Bronchial epithelial cell (primary cell): ENCODE measurements around the gene ASB3. TPM values are rescaled to one million over a fixed set of nuclear protein-coding genes. Genes with fewer than 3 reads are reported as not detected.
"Not testable (repeated sequence)": the region's sequence is repeated elsewhere in the genome, so short reads cannot be mapped to it uniquely, and the experiment has no call there.

Experiments
- DNase-seq: peaks from one replicate; pipeline ENCODE4 v3.0.0-alpha.2; 2010; ENCODE audit warnings: low read depth
- FAIRE-seq: peaks from 2 replicates; lab custom pipeline; 2011; peaks lifted over from hg19 to GRCh38; lab: Jason Lieb, UNC
- H3K27me3 ChIP-seq: 2 replicates; pipeline ENCODE4 v1.5.1; 2011; ENCODE audit warnings: low read length; ENCODE audit not compliant: control insufficient read depth, insufficient read depth
- H3K36me3 ChIP-seq: 2 replicates; pipeline ENCODE4 v1.5.1; 2011; ENCODE audit warnings: low read length; ENCODE audit not compliant: control insufficient read depth, insufficient read depth
- H3K4me3 ChIP-seq: 2 replicates; pipeline ENCODE4 v1.5.1; 2011; ENCODE audit warnings: mild to moderate bottlenecking, low read depth, low read length, control low read depth
- total RNA-seq: library from RNA; depleted of rRNA; stranded (reverse); fragments of >200 nt; gene quantifications from 2 replicates; pipeline ENCODE4 v1.2.1, GENCODE V29; 2014
- TF ChIP-seq, protein P1 (sequence below): IDR thresholded peaks from 2 replicates; pipeline ENCODE4 v1.5.1; 2011; ENCODE audit warnings: mild to moderate bottlenecking, moderate library complexity, low read length, control low read depth, inconsistent platforms; ENCODE audit not compliant: insufficient read depth, severe bottlenecking

ASB3 gene
- total RNA-seq, 1 donor from 2014 or later = 13.4 TPM

DNA sequence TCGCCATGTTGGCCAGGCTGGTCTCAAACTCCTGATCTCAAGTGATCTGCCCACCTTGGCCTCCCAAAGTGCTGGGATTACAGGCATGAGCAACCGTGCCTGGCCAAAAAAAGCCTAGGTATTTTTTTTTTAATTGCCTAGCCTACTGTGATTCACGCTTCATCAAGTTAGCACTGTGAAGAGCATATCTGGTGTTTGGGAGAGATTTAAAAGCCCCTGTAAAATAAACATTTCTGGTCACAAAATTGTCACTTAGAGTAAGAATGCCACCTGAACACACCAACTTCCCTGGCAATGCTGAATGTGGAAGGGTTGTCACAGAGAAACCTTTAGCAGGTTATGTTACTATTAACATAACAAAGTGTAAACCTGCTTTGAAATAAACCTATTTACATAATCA is 58.8 kb downstream of the ASB3 start:
- no peaks in the 10 kb centered on the region for H3K36me3 ChIP-seq
- TF ChIP-seq, protein P1, sequence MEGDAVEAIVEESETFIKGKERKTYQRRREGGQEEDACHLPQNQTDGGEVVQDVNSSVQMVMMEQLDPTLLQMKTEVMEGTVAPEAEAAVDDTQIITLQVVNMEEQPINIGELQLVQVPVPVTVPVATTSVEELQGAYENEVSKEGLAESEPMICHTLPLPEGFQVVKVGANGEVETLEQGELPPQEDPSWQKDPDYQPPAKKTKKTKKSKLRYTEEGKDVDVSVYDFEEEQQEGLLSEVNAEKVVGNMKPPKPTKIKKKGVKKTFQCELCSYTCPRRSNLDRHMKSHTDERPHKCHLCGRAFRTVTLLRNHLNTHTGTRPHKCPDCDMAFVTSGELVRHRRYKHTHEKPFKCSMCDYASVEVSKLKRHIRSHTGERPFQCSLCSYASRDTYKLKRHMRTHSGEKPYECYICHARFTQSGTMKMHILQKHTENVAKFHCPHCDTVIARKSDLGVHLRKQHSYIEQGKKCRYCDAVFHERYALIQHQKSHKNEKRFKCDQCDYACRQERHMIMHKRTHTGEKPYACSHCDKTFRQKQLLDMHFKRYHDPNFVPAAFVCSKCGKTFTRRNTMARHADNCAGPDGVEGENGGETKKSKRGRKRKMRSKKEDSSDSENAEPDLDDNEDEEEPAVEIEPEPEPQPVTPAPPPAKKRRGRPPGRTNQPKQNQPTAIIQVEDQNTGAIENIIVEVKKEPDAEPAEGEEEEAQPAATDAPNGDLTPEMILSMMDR = no peak
- no peaks in the 10 kb centered on the region for H3K27me3 ChIP-seq
- DNase-seq (no peak), FAIRE-seq (no peak)
- no peak overlapping the region for H3K4me3 ChIP-seq

DNA sequence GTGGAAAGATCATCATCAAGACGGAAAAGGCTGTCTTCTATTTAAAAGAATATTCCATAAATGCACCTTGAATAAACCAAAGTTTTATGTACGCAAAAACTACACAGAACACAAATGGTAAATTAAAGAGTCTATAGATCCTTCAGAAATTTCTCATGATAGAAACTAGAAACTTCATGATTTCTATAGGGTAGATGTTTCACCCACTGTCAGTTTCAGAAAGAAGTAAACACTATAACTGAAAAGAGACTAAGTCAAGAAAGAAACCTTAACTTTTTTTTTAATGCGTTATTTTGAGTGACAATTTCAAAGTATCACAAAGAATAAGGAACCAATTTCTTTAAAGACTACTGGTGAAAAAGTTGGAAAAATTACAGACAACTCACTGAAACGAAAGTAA is 61.1 kb downstream of the ASB3 start:
- H3K36me3 ChIP-seq = no peaks in the 10 kb centered on the region
- TF ChIP-seq, protein P1 = no peak
- H3K27me3 ChIP-seq = no peaks in the 10 kb centered on the region
- no peak overlapping the region for H3K4me3 ChIP-seq
- DNase-seq (no peak), FAIRE-seq (no peak)

DNA sequence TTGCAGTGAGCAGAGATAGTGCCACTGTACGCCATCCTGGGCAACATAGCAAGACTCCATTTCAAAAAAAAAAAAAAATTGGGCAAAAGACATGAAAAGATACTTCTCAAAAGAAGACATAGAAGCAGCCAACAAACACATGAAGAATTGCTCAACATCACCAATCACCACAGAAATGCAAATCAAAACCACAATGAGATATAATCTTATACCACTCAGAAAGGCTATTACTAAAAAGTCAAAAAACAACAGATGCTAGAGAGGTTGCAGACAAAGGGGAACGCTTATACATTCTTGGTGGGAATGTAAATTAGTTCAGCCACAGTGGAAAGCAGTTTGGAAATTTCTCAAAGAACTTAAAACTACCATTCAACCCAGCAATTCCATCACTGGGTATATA is 62.2 kb downstream of the ASB3 start:
- DNase-seq (no peak), FAIRE-seq (no peak)
- no peaks in the 10 kb centered on the region for H3K36me3 ChIP-seq
- TF ChIP-seq, protein P1 = no peak
- H3K4me3 ChIP-seq = no peak overlapping the region
- H3K27me3 ChIP-seq = no peaks in the 10 kb centered on the region

DNA sequence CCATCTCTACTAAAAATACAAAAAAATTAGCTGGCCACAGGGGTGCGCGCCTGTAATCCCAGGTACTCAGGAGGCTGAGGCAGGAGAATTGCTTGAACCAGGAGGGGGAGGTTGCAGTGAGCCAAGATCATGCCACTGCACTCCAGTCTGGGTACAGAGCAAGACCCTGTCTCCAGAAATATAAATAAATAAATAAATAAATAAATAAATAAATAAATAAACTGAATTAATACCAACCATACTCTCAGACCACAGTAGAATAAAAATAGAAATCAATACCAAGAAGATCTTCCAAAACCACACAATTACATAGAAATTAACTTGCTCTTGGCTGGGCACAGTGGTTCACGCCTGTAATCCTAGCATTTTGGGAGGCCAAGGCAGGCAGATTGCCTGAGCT is 65.8 kb downstream of the ASB3 start:
- DNase-seq, H3K36me3 ChIP-seq, FAIRE-seq, H3K4me3 ChIP-seq, H3K27me3 ChIP-seq: not testable (repeated sequence)

DNA sequence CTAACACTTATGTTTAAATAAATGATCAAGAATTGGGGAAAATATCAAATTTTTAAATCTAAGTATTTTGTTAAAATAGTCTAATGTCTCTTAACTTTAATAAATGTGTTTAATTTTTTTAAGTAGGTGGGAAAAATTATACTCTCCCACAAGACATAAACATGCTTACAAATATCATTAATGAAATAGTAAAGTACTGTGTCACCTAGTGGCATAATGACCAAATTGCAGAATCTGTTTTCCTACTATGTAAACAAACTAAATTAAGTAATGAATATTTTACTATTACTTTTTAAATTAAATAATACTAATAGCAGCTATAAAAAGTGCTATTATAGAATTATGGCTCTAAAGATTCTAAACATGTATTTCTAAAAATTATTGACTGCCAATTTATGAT is 71.2 kb downstream of the ASB3 start:
- DNase-seq = peak; percentile 44
- Histone ChIP-seq H3K27me3 (no peaks in the 10 kb centered on the region), H3K36me3 (no peaks in the 10 kb centered on the region), H3K4me3 (no peak overlapping the region)
- FAIRE-seq = no peak
- TF ChIP-seq, protein P1 = peak; percentile 11

DNA sequence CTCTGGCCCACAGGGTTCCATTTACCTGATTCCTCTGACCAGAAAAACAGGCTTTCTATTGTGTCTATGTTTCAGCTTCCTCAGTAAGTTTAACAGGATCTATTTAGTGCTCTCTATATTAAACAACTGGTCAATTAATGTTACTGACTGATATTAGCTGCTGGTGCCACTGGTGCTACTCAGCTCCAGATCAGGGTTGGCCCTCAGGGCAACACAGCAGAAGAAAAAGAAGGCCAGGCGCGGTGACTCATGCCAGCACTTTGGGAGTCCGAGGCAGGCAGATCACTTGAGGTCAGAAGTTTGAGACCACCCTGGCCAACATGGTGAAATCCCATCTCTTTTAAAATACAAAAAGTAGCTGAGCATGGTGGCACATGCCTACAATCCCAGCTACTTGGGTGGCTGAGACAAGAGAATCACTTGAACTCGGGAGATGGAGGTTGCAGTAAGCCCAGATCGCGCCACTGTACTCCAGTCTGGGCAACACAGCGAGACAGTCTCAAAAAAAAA is 75.4 kb downstream of the ASB3 start:
- TF ChIP-seq, protein P1 = no peak
- no peak for DNase-seq
- peaks cover 2% of the 10 kb centered on the region for H3K36me3 ChIP-seq
- H3K4me3 ChIP-seq = no peak overlapping the region
- no peak for FAIRE-seq
- H3K27me3 ChIP-seq = no peaks in the 10 kb centered on the region
